ENCODE data around the gene PAIP1.

- no peak for TF ChIP-seq POLR2A (IDR thresholded peaks at IDR 0.05)
- TF ChIP-seq CTCF (IDR thresholded peaks at IDR 0.05), result no peak
Observed at GRCh38 chr5:43589310-43589709, 32.4 kb upstream of the PAIP1 start.

All from sigmoid colon (tissue), 3 donors.